ENCODE measurements around the gene FGF7.

- TF ChIP-seq CTCF (IDR thresholded peaks at IDR 0.05) (no peak), POLR2A (IDR thresholded peaks at IDR 0.05) (no peak)
Measured at GRCh38 chr15:49439678-49440395, 16.8 kb downstream of the FGF7 start.
